ENCODE results near the gene SLC15A4. TPM values are rescaled to one million over a fixed set of nuclear protein-coding genes. Genes with fewer than 3 reads are reported as not detected.
A peak's percentile ranks its signal among the peaks of the same experiment; 100 is the strongest.

SLC15A4 gene
- polyA plus RNA-seq, 2 of the 4 experiments (the other 2 are of a cell fraction) = 21.6 to 40.0 TPM

DNA sequence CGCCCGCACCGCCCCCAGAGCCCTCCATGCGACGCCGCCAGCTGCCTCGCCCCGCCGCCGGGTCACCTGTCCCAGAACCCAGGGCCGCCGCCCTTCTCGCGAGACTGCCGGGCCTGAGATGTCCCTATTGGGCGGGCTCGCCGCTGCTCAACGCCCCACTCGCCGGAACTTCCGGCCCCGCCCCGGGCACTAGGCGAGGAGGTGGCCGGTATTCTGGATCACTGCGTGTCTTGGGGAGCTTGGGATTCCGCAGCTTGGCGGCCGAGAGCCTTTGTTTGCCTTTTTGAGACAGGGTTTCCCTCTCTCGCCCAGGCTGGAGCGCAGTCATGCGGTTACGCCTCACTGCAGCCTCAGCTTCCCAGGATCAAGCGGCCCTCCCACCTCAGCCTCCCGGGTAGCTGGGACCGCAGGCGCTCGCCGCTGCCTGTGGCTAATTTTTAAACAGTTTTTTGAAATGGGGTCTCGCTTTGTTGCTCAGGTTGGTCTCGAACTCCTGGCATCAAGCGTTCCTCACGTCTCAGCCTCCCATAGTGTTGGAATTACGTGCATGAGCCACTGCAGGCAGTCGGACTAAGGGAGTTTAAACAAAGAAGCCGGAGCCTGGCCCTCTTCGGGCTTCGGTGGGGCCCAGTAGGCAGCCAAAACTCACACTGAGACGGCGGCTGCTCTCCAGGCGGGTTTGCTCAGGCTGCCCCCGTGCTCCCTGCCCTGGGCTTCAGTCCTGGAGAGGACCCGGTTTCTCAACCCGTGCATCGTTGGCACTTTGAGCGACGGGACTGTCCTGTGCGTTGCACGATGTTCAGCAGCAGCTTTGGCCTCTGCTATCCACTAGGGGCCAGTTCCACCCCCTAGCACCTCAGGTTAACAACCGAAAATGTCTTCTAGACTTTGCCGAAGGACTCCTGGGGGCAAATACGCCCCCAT lies at the start of gene SLC15A4 (continued):
- no peak for TF ChIP-seq NFE2L2 (conservative IDR thresholded peaks at IDR 0.05; ENCODE audit: low read length)
- TF ChIP-seq FOXS1 (CRISPR knock-in tag; IDR thresholded peaks at IDR 0.05) = no peak
- TF ChIP-seq CEBPB (IDR thresholded peaks at IDR 0.05) = no peak
- TF ChIP-seq GATA3 (IDR thresholded peaks at IDR 0.05; ENCODE audit: borderline replicate concordance) = peak; percentile 69
- TF ChIP-seq, protein P1, sequence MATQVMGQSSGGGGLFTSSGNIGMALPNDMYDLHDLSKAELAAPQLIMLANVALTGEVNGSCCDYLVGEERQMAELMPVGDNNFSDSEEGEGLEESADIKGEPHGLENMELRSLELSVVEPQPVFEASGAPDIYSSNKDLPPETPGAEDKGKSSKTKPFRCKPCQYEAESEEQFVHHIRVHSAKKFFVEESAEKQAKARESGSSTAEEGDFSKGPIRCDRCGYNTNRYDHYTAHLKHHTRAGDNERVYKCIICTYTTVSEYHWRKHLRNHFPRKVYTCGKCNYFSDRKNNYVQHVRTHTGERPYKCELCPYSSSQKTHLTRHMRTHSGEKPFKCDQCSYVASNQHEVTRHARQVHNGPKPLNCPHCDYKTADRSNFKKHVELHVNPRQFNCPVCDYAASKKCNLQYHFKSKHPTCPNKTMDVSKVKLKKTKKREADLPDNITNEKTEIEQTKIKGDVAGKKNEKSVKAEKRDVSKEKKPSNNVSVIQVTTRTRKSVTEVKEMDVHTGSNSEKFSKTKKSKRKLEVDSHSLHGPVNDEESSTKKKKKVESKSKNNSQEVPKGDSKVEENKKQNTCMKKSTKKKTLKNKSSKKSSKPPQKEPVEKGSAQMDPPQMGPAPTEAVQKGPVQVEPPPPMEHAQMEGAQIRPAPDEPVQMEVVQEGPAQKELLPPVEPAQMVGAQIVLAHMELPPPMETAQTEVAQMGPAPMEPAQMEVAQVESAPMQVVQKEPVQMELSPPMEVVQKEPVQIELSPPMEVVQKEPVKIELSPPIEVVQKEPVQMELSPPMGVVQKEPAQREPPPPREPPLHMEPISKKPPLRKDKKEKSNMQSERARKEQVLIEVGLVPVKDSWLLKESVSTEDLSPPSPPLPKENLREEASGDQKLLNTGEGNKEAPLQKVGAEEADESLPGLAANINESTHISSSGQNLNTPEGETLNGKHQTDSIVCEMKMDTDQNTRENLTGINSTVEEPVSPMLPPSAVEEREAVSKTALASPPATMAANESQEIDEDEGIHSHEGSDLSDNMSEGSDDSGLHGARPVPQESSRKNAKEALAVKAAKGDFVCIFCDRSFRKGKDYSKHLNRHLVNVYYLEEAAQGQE (IDR thresholded peaks at IDR 0.05) = peak; percentile 98
- TF ChIP-seq POLR2A (IDR thresholded peaks at IDR 0.05; ENCODE audit: low read length) = peak; percentile 95
- no peak for TF ChIP-seq EHF (CRISPR knock-in tag; IDR thresholded peaks at IDR 0.05)
- TF ChIP-seq RAD21 (conservative IDR thresholded peaks at IDR 0.05 in 1 of 2, IDR thresholded peaks at IDR 0.05 in 1 of 2) = no peak
- no peak for TF ChIP-seq HDAC2 (IDR thresholded peaks at IDR 0.05)
- no peak for TF ChIP-seq RCOR1 (IDR thresholded peaks at IDR 0.05; ENCODE audit: low read depth, low read length)
- no peak for TF ChIP-seq CBX2 (IDR thresholded peaks at IDR 0.05; ENCODE audit: borderline replicate concordance, low read depth)
- no peak for TF ChIP-seq SREBF2 (IDR thresholded peaks at IDR 0.05)
- TF ChIP-seq, protein P2, sequence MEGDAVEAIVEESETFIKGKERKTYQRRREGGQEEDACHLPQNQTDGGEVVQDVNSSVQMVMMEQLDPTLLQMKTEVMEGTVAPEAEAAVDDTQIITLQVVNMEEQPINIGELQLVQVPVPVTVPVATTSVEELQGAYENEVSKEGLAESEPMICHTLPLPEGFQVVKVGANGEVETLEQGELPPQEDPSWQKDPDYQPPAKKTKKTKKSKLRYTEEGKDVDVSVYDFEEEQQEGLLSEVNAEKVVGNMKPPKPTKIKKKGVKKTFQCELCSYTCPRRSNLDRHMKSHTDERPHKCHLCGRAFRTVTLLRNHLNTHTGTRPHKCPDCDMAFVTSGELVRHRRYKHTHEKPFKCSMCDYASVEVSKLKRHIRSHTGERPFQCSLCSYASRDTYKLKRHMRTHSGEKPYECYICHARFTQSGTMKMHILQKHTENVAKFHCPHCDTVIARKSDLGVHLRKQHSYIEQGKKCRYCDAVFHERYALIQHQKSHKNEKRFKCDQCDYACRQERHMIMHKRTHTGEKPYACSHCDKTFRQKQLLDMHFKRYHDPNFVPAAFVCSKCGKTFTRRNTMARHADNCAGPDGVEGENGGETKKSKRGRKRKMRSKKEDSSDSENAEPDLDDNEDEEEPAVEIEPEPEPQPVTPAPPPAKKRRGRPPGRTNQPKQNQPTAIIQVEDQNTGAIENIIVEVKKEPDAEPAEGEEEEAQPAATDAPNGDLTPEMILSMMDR (IDR thresholded peaks at IDR 0.05) = no peak
- TF ChIP-seq, protein P3, sequence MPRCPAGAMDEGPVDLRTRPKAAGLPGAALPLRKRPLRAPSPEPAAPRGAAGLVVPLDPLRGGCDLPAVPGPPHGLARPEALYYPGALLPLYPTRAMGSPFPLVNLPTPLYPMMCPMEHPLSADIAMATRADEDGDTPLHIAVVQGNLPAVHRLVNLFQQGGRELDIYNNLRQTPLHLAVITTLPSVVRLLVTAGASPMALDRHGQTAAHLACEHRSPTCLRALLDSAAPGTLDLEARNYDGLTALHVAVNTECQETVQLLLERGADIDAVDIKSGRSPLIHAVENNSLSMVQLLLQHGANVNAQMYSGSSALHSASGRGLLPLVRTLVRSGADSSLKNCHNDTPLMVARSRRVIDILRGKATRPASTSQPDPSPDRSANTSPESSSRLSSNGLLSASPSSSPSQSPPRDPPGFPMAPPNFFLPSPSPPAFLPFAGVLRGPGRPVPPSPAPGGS (IDR thresholded peaks at IDR 0.05) = peak; percentile 96
- TF ChIP-seq MYC (IDR thresholded peaks at IDR 0.05; ENCODE audit: borderline replicate concordance, low read length) = no peak
- TF ChIP-seq EP300 (IDR thresholded peaks at IDR 0.05) = no peak
- TF ChIP-seq MAZ (IDR thresholded peaks at IDR 0.05; ENCODE audit: borderline replicate concordance, low read depth, low read length) = no peak
- no peak for TF ChIP-seq TP53 (CRISPR knock-in tag; IDR thresholded peaks at IDR 0.05)
- no peak; the same call in 1 of the 2 replicates for TF ChIP-seq HOXB5 (CRISPR knock-in tag; IDR thresholded peaks at IDR 0.05)
- TF ChIP-seq CBX8 (IDR thresholded peaks at IDR 0.05) = no peak
- TF ChIP-seq, protein P4, sequence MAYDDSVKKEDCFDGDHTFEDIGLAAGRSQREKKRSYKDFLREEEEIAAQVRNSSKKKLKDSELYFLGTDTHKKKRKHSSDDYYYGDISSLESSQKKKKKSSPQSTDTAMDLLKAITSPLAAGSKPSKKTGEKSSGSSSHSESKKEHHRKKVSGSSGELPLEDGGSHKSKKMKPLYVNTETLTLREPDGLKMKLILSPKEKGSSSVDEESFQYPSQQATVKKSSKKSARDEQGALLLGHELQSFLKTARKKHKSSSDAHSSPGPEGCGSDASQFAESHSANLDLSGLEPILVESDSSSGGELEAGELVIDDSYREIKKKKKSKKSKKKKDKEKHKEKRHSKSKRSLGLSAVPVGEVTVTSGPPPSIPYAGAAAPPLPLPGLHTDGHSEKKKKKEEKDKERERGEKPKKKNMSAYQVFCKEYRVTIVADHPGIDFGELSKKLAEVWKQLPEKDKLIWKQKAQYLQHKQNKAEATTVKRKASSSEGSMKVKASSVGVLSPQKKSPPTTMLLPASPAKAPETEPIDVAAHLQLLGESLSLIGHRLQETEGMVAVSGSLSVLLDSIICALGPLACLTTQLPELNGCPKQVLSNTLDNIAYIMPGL (CRISPR knock-in tag; IDR thresholded peaks at IDR 0.05; ENCODE audit: borderline replicate concordance) = no peak
